ENCODE data around the gene PLA2G2A. TPM values are rescaled to one million over a fixed set of nuclear protein-coding genes. Genes with fewer than 3 reads are reported as not detected.

Gene PLA2G2A
- total and polyA plus RNA-seq, 5 donors from 2014 or later = not detected

GRCh38 chr1:19981170-19981506 is 1.7 kb upstream of the PLA2G2A start:
- DNase-seq = no peak
- Mint-ChIP-seq H3K36me3 (no peaks in the 10 kb centered on the region), H3K27ac (no peak overlapping the region), H3K9me3 (peaks cover 0 to 3% (median 0%) of the 10 kb centered on the region in 7 donors), H3K4me3 (no peak overlapping the region), H3K4me1 (no peaks in the 10 kb centered on the region), H3K27me3 (peaks cover 12% of the 10 kb centered on the region)
- Histone ChIP-seq H3K27me3 (ENCODE audit: control insufficient read depth, insufficient read depth, low read length) (no peaks in the 10 kb centered on the region), H3K4me1 (ENCODE audit: control insufficient read depth, insufficient read depth, low read length, poor library complexity, severe bottlenecking) (no peaks in the 10 kb centered on the region), H3K27ac (ENCODE audit: insufficient read depth, low read length, poor library complexity, severe bottlenecking) (no peak overlapping the region), H3K4me3 (ENCODE audit: low read depth, low read length) (no peak overlapping the region), H3K9me3 (ENCODE audit: control insufficient read depth in 2 of 2, low read length in 2 of 2) (no peaks in the 10 kb centered on the region), H3K36me3 (ENCODE audit: control insufficient read depth, insufficient read depth, low read length) (no peaks in the 10 kb centered on the region)
- no peak for ATAC-seq (ENCODE audit: low read depth in 2 of 2)

DNA sequence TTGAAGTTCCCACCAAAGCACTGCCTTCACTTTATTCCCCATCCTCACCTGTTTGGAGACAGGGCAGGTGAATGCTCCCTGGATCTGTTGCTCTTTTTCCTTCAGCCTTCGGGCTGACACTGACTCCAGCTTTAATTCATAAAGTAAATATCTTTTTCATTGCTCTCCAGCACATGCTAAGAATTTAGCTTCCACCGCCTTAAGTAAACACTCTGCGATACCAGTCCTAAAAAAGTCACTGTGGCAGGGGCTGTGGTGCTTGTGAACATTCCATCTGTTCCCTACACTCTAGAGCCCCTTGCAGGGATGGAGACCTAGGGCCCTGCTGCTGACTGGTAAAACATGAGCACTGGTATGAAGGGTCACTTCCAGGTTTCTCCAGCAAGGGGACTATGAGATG is 896 bp upstream of the PLA2G2A start:
- Mint-ChIP-seq H3K36me3 (no peaks in the 10 kb centered on the region), H3K27ac (no peak overlapping the region), H3K27me3 (peaks cover 12% of the 10 kb centered on the region), H3K4me3 (no peak overlapping the region), H3K9me3 (peaks cover 0 to 3% (median 0%) of the 10 kb centered on the region in 7 donors), H3K4me1 (no peaks in the 10 kb centered on the region)
- Histone ChIP-seq H3K36me3 (ENCODE audit: control insufficient read depth, insufficient read depth, low read length) (no peaks in the 10 kb centered on the region), H3K27ac (ENCODE audit: insufficient read depth, low read length, poor library complexity, severe bottlenecking) (no peak overlapping the region), H3K27me3 (ENCODE audit: control insufficient read depth, insufficient read depth, low read length) (peaks cover 2% of the 10 kb centered on the region), H3K4me1 (ENCODE audit: control insufficient read depth, insufficient read depth, low read length, poor library complexity, severe bottlenecking) (no peaks in the 10 kb centered on the region), H3K4me3 (ENCODE audit: low read depth, low read length) (no peak overlapping the region), H3K9me3 (ENCODE audit: control insufficient read depth in 2 of 2, low read length in 2 of 2) (no peaks in the 10 kb centered on the region)
- no peak for DNase-seq
- ATAC-seq (ENCODE audit: low read depth in 2 of 2) = no peak

- ATAC-seq (ENCODE audit: low read depth in 2 of 2) (no peak), DNase-seq (no peak)
- no peak overlapping the region for H3K4me3 ChIP-seq (ENCODE audit: low read depth, low read length)
- Mint-ChIP-seq H3K9me3 (peaks cover 0 to 3% (median 0%) of the 10 kb centered on the region in 7 donors), H3K36me3 (no peaks in the 10 kb centered on the region), H3K27me3 (peaks cover 25% of the 10 kb centered on the region), H3K4me3 (no peak overlapping the region), H3K27ac (no peak overlapping the region), H3K4me1 (no peaks in the 10 kb centered on the region)
- H3K27me3 ChIP-seq (ENCODE audit: control insufficient read depth, insufficient read depth, low read length) = peaks cover 2% of the 10 kb centered on the region
- H3K9me3 ChIP-seq (ENCODE audit: control insufficient read depth in 2 of 2, low read length in 2 of 2) = no peaks in the 10 kb centered on the region
- no peaks in the 10 kb centered on the region for H3K4me1 ChIP-seq (ENCODE audit: control insufficient read depth, insufficient read depth, low read length, poor library complexity, severe bottlenecking)
- no peak overlapping the region for H3K27ac ChIP-seq (ENCODE audit: insufficient read depth, low read length, poor library complexity, severe bottlenecking)
- H3K36me3 ChIP-seq (ENCODE audit: control insufficient read depth, insufficient read depth, low read length) = no peaks in the 10 kb centered on the region
Observed at GRCh38 chr1:19978143-19978542, 1.3 kb downstream of the PLA2G2A start.

- ATAC-seq (ENCODE audit: low read depth in 2 of 2) = no peak
- no peak overlapping the region for H3K27ac Mint-ChIP-seq
- no peak for DNase-seq
- Histone ChIP-seq H3K4me1 (ENCODE audit: control insufficient read depth, insufficient read depth, low read length, poor library complexity, severe bottlenecking) (no peaks in the 10 kb centered on the region), H3K36me3 (ENCODE audit: control insufficient read depth, insufficient read depth, low read length) (no peaks in the 10 kb centered on the region), H3K27ac (ENCODE audit: insufficient read depth, low read length, poor library complexity, severe bottlenecking) (no peak overlapping the region), H3K9me3 (ENCODE audit: control insufficient read depth in 2 of 2, low read length in 2 of 2) (no peaks in the 10 kb centered on the region), H3K4me3 (ENCODE audit: low read depth, low read length) (no peak overlapping the region), H3K27me3 (ENCODE audit: control insufficient read depth, insufficient read depth, low read length) (peaks cover 2% of the 10 kb centered on the region)
- peaks cover 22% of the 10 kb centered on the region for H3K27me3 Mint-ChIP-seq
- no peaks in the 10 kb centered on the region for H3K36me3 Mint-ChIP-seq
- H3K4me1 Mint-ChIP-seq = no peaks in the 10 kb centered on the region
- H3K4me3 Mint-ChIP-seq = no peak overlapping the region
- peaks cover 0 to 3% (median 0%) of the 10 kb centered on the region in 7 donors for H3K9me3 Mint-ChIP-seq
Observed at GRCh38 chr1:19976317-19977003, 3.0 kb downstream of the PLA2G2A start.

DNA sequence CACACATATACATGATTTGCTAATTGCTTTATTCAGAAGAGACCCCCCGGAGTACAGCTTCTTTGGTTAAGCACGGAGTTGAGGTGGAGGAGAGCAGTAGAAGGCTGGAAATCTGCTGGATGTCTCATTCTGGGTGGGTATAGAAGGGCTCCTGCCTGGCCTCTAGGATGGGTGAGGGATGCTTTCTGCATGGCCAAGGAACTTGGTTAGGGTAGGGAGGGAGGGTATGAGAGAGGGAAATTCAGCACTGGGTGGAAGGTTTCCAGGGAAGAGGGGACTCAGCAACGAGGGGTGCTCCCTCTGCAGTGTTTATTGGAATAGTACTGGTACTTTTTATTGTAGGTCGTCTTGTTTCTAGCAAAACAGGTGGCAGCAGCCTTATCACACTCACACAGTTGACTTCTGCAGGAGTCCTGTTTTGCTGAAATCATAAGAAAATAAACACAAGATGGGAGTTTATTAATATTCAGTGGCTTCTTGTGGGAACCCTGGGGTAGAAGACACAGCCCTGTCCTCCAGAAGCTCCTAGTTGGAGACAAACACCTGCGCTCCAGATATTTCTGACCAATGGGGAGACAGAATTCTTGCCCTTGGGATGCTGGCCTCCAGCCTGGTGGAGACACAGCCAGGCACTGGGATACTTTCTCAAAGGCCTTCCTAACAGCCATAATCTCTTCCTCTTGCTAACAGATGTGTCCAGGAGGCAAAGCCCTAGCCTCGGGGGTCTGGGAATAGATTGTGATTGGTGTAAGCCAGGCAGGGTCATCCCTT is 3.8 kb downstream of the PLA2G2A start:
- Histone ChIP-seq H3K36me3 (ENCODE audit: control insufficient read depth, insufficient read depth, low read length) (no peaks in the 10 kb centered on the region), H3K27ac (ENCODE audit: insufficient read depth, low read length, poor library complexity, severe bottlenecking) (no peak overlapping the region), H3K4me3 (ENCODE audit: low read depth, low read length) (no peak overlapping the region), H3K27me3 (ENCODE audit: control insufficient read depth, insufficient read depth, low read length) (peaks cover 2% of the 10 kb centered on the region), H3K4me1 (ENCODE audit: control insufficient read depth, insufficient read depth, low read length, poor library complexity, severe bottlenecking) (no peaks in the 10 kb centered on the region), H3K9me3 (ENCODE audit: control insufficient read depth in 2 of 2, low read length in 2 of 2) (no peaks in the 10 kb centered on the region)
- H3K9me3 Mint-ChIP-seq = peaks cover 0 to 3% (median 0%) of the 10 kb centered on the region in 7 donors
- peaks cover 25% of the 10 kb centered on the region for H3K27me3 Mint-ChIP-seq
- no peak for ATAC-seq (ENCODE audit: low read depth in 2 of 2)
- H3K4me1 Mint-ChIP-seq = no peaks in the 10 kb centered on the region
- no peak for DNase-seq
- no peak overlapping the region for H3K4me3 Mint-ChIP-seq
- H3K27ac Mint-ChIP-seq = no peak overlapping the region
- no peaks in the 10 kb centered on the region for H3K36me3 Mint-ChIP-seq

DNA sequence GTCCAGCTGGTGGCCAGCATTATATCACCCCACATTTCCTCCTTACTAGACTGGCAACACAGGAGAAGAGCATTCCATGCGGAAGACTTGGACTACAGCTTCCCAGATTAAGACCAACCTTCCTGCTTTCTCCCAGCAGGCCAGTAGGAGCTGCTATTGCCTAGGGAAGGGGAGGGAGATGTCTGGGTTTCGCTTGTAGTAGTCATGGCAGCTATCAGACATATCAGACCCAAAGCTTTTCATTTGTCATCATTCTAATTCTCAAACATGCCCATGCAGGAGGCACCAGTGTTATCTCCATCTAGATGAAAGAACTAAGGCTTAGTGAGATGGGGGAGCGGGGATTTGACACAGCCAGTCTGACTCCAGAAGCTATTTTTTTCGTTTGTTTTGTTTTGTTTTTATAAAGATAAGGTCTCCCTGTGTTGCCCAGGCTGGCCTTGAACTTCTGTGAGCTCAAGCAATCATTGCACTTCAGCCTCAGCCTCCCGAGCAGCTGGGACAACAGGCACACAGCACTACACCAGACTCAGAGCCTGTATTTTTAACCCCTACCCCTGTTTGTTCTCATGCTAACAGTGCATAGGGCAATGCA is 4.5 kb downstream of the PLA2G2A start:
- no peaks in the 10 kb centered on the region for H3K36me3 Mint-ChIP-seq
- peaks cover 0 to 3% (median 0%) of the 10 kb centered on the region in 7 donors for H3K9me3 Mint-ChIP-seq
- Histone ChIP-seq H3K4me3 (ENCODE audit: low read depth, low read length) (no peak overlapping the region), H3K4me1 (ENCODE audit: control insufficient read depth, insufficient read depth, low read length, poor library complexity, severe bottlenecking) (no peaks in the 10 kb centered on the region), H3K9me3 (ENCODE audit: control insufficient read depth in 2 of 2, low read length in 2 of 2) (no peaks in the 10 kb centered on the region), H3K36me3 (ENCODE audit: control insufficient read depth, insufficient read depth, low read length) (no peaks in the 10 kb centered on the region), H3K27me3 (ENCODE audit: control insufficient read depth, insufficient read depth, low read length) (peaks cover 2% of the 10 kb centered on the region), H3K27ac (ENCODE audit: insufficient read depth, low read length, poor library complexity, severe bottlenecking) (no peak overlapping the region)
- DNase-seq = peak in 1 of 3 donors; percentile 10
- H3K27me3 Mint-ChIP-seq = peaks cover 19% of the 10 kb centered on the region
- ATAC-seq (ENCODE audit: low read depth in 2 of 2) = no peak
- no peaks in the 10 kb centered on the region for H3K4me1 Mint-ChIP-seq
- H3K4me3 Mint-ChIP-seq = no peak overlapping the region
- H3K27ac Mint-ChIP-seq = no peak overlapping the region

DNA sequence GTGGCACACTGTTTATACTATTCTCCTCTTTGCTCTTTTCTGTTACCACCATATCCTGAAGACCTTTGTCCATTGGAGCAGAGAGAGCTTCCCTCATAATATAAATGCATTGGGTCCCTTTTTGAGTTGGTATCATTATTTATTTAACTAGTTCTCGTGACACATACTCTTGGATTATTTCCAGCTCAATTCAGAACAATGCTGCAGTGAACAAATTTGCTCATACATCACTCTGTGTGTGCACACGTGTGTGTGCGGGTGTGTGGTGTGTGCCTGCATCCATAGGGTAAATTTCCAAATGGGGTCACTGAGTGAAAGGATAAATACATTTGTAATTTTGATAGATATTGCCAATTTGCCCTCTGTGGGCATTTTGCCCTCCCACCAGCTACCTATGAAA is 5.8 kb downstream of the PLA2G2A start:
- H3K27me3 Mint-ChIP-seq = peaks cover 19% of the 10 kb centered on the region
- H3K36me3 ChIP-seq (ENCODE audit: control insufficient read depth, insufficient read depth, low read length) = no peaks in the 10 kb centered on the region
- no peaks in the 10 kb centered on the region for H3K4me1 Mint-ChIP-seq
- H3K9me3 Mint-ChIP-seq = peaks cover 0 to 3% (median 0%) of the 10 kb centered on the region in 7 donors
- DNase-seq (no peak), ATAC-seq (ENCODE audit: low read depth in 2 of 2) (no peak)
- no peak overlapping the region for H3K4me3 ChIP-seq (ENCODE audit: low read depth, low read length)
- no peak overlapping the region for H3K4me3 Mint-ChIP-seq
- no peaks in the 10 kb centered on the region for H3K4me1 ChIP-seq (ENCODE audit: control insufficient read depth, insufficient read depth, low read length, poor library complexity, severe bottlenecking)
- H3K27ac Mint-ChIP-seq = no peak overlapping the region
- H3K36me3 Mint-ChIP-seq = no peaks in the 10 kb centered on the region
- no peaks in the 10 kb centered on the region for H3K9me3 ChIP-seq (ENCODE audit: control insufficient read depth in 2 of 2, low read length in 2 of 2)
- peaks cover 2% of the 10 kb centered on the region for H3K27me3 ChIP-seq (ENCODE audit: control insufficient read depth, insufficient read depth, low read length)
- H3K27ac ChIP-seq (ENCODE audit: insufficient read depth, low read length, poor library complexity, severe bottlenecking) = no peak overlapping the region

Data from CD4-positive, CD25-positive, alpha-beta regulatory T cell (primary cell).